ENCODE measurements around the gene CFDP1. TPM values are rescaled to one million over a fixed set of nuclear protein-coding genes. Genes with fewer than 3 reads are reported as not detected.
"Not testable (repeated sequence)": the region's sequence is repeated elsewhere in the genome, so short reads cannot be mapped to it uniquely, and the experiment has no call there.

CFDP1 gene
- total RNA-seq, 1 donor from 2014 or later = 51.0 TPM

GRCh38 chr16:75294773-75295459 lies 138.4 kb downstream of the CFDP1 start:
- DNase-seq (ENCODE audit: low read depth, low spot score) = no peak

- no peak for DNase-seq (ENCODE audit: low read depth, low spot score)
Observed at GRCh38 chr16:75293772-75294171, 139.5 kb downstream of the CFDP1 start.

GRCh38 chr16:75293173-75293572 lies 140.1 kb downstream of the CFDP1 start:
- no peak for DNase-seq (ENCODE audit: low read depth, low spot score)

- no peak for DNase-seq (ENCODE audit: low read depth, low spot score)
Observed at GRCh38 chr16:75292691-75293090, 140.6 kb downstream of the CFDP1 start.

- peak; percentile 73 for DNase-seq (ENCODE audit: low read depth, low spot score)
Observed at GRCh38 chr16:75289189-75289588, 144.1 kb downstream of the CFDP1 start.

- DNase-seq (ENCODE audit: low read depth, low spot score) = no peak
Observed at GRCh38 chr16:75288596-75289120, 144.6 kb downstream of the CFDP1 start.

GRCh38 chr16:75288181-75288580 lies 145.1 kb downstream of the CFDP1 start:
- DNase-seq (ENCODE audit: low read depth, low spot score) = no peak

- no peak for DNase-seq (ENCODE audit: low read depth, low spot score)
Observed at GRCh38 chr16:75287708-75288107, 145.6 kb downstream of the CFDP1 start.

- DNase-seq (ENCODE audit: low read depth, low spot score) = no peak
Observed at GRCh38 chr16:75286389-75286788, 146.9 kb downstream of the CFDP1 start.

GRCh38 chr16:75282466-75283281 lies 150.6 kb downstream of the CFDP1 start:
- DNase-seq (ENCODE audit: low read depth, low spot score) = no peak

GRCh38 chr16:75281826-75282225 lies 151.5 kb downstream of the CFDP1 start:
- no peak for DNase-seq (ENCODE audit: low read depth, low spot score)

GRCh38 chr16:75281009-75281408 lies 152.3 kb downstream of the CFDP1 start:
- DNase-seq (ENCODE audit: low read depth, low spot score) = not testable (repeated sequence)

- DNase-seq (ENCODE audit: low read depth, low spot score) = no peak
Observed at GRCh38 chr16:75280331-75280804, 152.9 kb downstream of the CFDP1 start.

- no peak for DNase-seq (ENCODE audit: low read depth, low spot score)
Observed at GRCh38 chr16:75279305-75279704, 154.0 kb downstream of the CFDP1 start.

- DNase-seq (ENCODE audit: low read depth, low spot score) = no peak
Observed at GRCh38 chr16:75273054-75273925, 160.0 kb downstream of the CFDP1 start.

- DNase-seq (ENCODE audit: low read depth, low spot score) = not testable (repeated sequence)
Observed at GRCh38 chr16:75272629-75273028, 160.7 kb downstream of the CFDP1 start.

GRCh38 chr16:75272097-75272551 lies 161.2 kb downstream of the CFDP1 start:
- DNase-seq (ENCODE audit: low read depth, low spot score) = no peak

GRCh38 chr16:75271441-75272096 lies 161.7 kb downstream of the CFDP1 start:
- DNase-seq (ENCODE audit: low read depth, low spot score) = no peak

GRCh38 chr16:75269358-75269757 lies 163.9 kb downstream of the CFDP1 start:
- DNase-seq (ENCODE audit: low read depth, low spot score) = not testable (repeated sequence)

GRCh38 chr16:75267631-75268264 lies 165.6 kb downstream of the CFDP1 start:
- DNase-seq (ENCODE audit: low read depth, low spot score) = no peak
